HepG2 (cell line): ENCODE results near the gene CCDC3.

Experiments
- CAMTA2 ChIP-seq: sonication (generic); formaldehyde crosslinking; IDR thresholded peaks from 2 replicates; pipeline ENCODE4 v1.4.0; 2020; ENCODE audit warnings: mild to moderate bottlenecking, missing genetic modification reagents, borderline replicate concordance
- CENPX ChIP-seq: sonication (generic); formaldehyde crosslinking; IDR thresholded peaks from 2 replicates; pipeline ENCODE4 v1.9.0; 2021; ENCODE audit warnings: mild to moderate bottlenecking, missing genetic modification reagents, moderate library complexity
- PAX8 ChIP-seq: sonication (generic); formaldehyde crosslinking; IDR thresholded peaks from 2 replicates; pipeline ENCODE4 v1.8.0; 2022; ENCODE audit warnings: mild to moderate bottlenecking, missing genetic modification reagents, borderline replicate concordance
- POLR2A ChIP-seq, 2 experiments: IDR thresholded peaks; 2 replicates each; pipeline ENCODE4 v1.6.1; 2011; ENCODE audit warnings: low read depth in 2 of 2, low read length in 2 of 2, mild to moderate bottlenecking in 1 of 2, moderate library complexity in 1 of 2; ENCODE audit not compliant: insufficient read depth in 1 of 2
- POLR2AphosphoS5 ChIP-seq: IDR thresholded peaks from 2 replicates; pipeline ENCODE4 v1.6.1; 2012; ENCODE audit warnings: low read depth, low read length
- TF ChIP-seq, protein P1 (sequence below): IDR thresholded peaks from 2 replicates; pipeline ENCODE4 v1.6.1; 2016; ENCODE audit warnings: mild to moderate bottlenecking, missing biosample characterization, missing genetic modification reagents

DNA sequence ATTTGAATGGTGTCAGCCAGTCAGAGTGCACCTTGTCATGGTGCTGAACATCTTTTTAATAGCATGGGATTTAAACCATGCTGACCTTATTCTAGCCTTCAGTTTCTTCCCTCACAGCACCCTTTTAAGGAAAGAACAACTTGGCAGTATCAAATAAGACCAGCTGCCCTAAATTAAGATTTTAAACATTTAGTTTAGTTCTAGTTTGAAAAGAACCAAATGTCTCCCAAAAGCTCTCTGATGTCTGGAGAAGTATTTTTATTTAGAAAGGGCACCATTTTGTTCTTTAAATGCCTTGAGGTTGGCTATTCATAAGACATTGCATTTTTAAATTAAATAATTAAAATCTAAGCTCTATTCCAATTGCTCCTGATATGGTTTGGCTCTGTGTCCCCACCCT, 121.1 kb downstream of the CCDC3 start:
- TF ChIP-seq, protein P1, sequence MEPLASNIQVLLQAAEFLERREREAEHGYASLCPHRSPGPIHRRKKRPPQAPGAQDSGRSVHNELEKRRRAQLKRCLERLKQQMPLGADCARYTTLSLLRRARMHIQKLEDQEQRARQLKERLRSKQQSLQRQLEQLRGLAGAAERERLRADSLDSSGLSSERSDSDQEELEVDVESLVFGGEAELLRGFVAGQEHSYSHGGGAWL, result no peak
- TF ChIP-seq PAX8, result no peak
- TF ChIP-seq CAMTA2 (CRISPR knock-in tag), result no peak
- TF ChIP-seq POLR2AphosphoS5, result no peak
- TF ChIP-seq CENPX, result no peak
- TF ChIP-seq POLR2A (IDR thresholded peaks at IDR 0.05; ENCODE audit: insufficient read depth in 1 of 2, low read depth in 2 of 2, low read length in 2 of 2), result no peak
